GM23338 (cell line): Measurements from ENCODE around the gene NDE1. TPM values are rescaled to one million over a fixed set of nuclear protein-coding genes. Genes with fewer than 3 reads are reported as not detected.

Experiments used
- ATAC-seq: fragments of 200-7000 bp; cut with Tn5 transposase; 3 replicates; pipeline ENCODE4 v1.9.1; 2020
- DNase-seq: peaks from one replicate; pipeline ENCODE4 v3.0.0-alpha.2; 2015; ENCODE audit warnings: low spot score
- H2AFZ ChIP-seq: fragments of 200-600 bp; sonication (generic); 2 replicates; pipeline ENCODE4 v1.8.0; 2016; ENCODE audit warnings: antibody characterized with exemption, mild to moderate bottlenecking, moderate library complexity
- H3F3A ChIP-seq: fragments of 200-600 bp; sonication (generic); replicated peaks from 2 replicates; pipeline ENCODE4 v1.8.0; 2017; ENCODE audit warnings: antibody characterized with exemption, mixed run types, low read depth
- H3K27ac ChIP-seq: fragments of 200-600 bp; sonication (generic); 2 replicates; pipeline ENCODE4 v1.6.1; 2016; ENCODE audit warnings: low read depth
- H3K27me3 ChIP-seq: fragments of 200-600 bp; sonication (generic); 2 replicates; pipeline ENCODE4 v1.8.0; 2016; ENCODE audit warnings: mild to moderate bottlenecking, mixed run types, moderate library complexity; ENCODE audit not compliant: insufficient read depth
- H3K36me3 ChIP-seq: fragments of 200-600 bp; sonication (generic); 2 replicates; pipeline ENCODE4 v1.8.0; 2016; ENCODE audit warnings: mild to moderate bottlenecking; ENCODE audit not compliant: insufficient read depth
- H3K4me1 ChIP-seq: fragments of 200-600 bp; sonication (generic); 2 replicates; pipeline ENCODE4 v1.8.0; 2016; ENCODE audit warnings: mild to moderate bottlenecking, moderate library complexity; ENCODE audit not compliant: insufficient read depth
- H3K4me2 ChIP-seq: fragments of 200-600 bp; sonication (generic); 2 replicates; pipeline ENCODE4 v1.7.1; 2017; ENCODE audit warnings: mixed run types
- H3K4me3 ChIP-seq: fragments of 200-600 bp; sonication (generic); 2 replicates; pipeline ENCODE4 v1.6.1; 2016; ENCODE audit warnings: mixed run types
- H3K79me2 ChIP-seq: fragments of 200-600 bp; sonication (generic); replicated peaks from 2 replicates; pipeline ENCODE4 v1.8.0; 2017; ENCODE audit warnings: mild to moderate bottlenecking; ENCODE audit not compliant: insufficient read depth
- H3K9me2 ChIP-seq: fragments of 200-600 bp; sonication (generic); 2 replicates; pipeline ENCODE4 v1.8.0; 2017; ENCODE audit not compliant: insufficient read depth
- H4K20me1 ChIP-seq: fragments of 200-600 bp; sonication (generic); replicated peaks from 2 replicates; pipeline ENCODE4 v1.8.0; 2017; ENCODE audit warnings: mild to moderate bottlenecking; ENCODE audit not compliant: insufficient read depth
- H3K27ac Mint-ChIP-seq: 2 replicates; pipeline ENCODE4 v1.8.0; 2020; ENCODE audit warnings: inconsistent platforms, mild to moderate bottlenecking, moderate library complexity, mixed read lengths
- H3K27me3 Mint-ChIP-seq: 3 replicates; pipeline ENCODE4 v1.8.0; 2022; ENCODE audit warnings: low read depth, mild to moderate bottlenecking, moderate library complexity, mixed read lengths, inconsistent platforms; ENCODE audit not compliant: insufficient read depth, poor library complexity
- H3K36me3 Mint-ChIP-seq: 3 replicates; pipeline ENCODE4 v1.8.0; 2021; ENCODE audit warnings: low read depth, mild to moderate bottlenecking, inconsistent platforms, moderate library complexity, mixed read lengths
- H3K4me1 Mint-ChIP-seq: 3 replicates; pipeline ENCODE4 v1.8.0; 2020; ENCODE audit warnings: mild to moderate bottlenecking, inconsistent platforms, mixed read lengths
- H3K4me3 Mint-ChIP-seq: 3 replicates; pipeline ENCODE4 v1.8.0; 2021; ENCODE audit warnings: moderate library complexity, mild to moderate bottlenecking, inconsistent platforms, mixed read lengths
- H3K9me3 Mint-ChIP-seq: 3 replicates; pipeline ENCODE4 v1.8.0; 2020; ENCODE audit warnings: moderate library complexity, mild to moderate bottlenecking, inconsistent platforms, mixed read lengths
- CREB1 ChIP-seq: fragments of 250-450 bp; sonication (Bioruptor Pico); IDR thresholded peaks from 2 replicates; pipeline ENCODE4 v1.5.0; 2020; ENCODE audit warnings: low read depth, mild to moderate bottlenecking, moderate library complexity
- EZH2 ChIP-seq: fragments of 200-600 bp; sonication (generic); IDR thresholded peaks from one replicate; pipeline ENCODE4 v1.8.0; 2017; ENCODE audit warnings: antibody characterized with exemption, mild to moderate bottlenecking, low read depth; ENCODE audit not compliant: unreplicated experiment
- EZH2phosphoT487 ChIP-seq: fragments of 200-600 bp; sonication (generic); IDR thresholded peaks from one replicate; pipeline ENCODE4 v1.8.1; 2018; ENCODE audit warnings: antibody characterized with exemption; ENCODE audit not compliant: unreplicated experiment
- JUNB ChIP-seq: IDR thresholded peaks from one replicate; pipeline ENCODE4 v1.6.1; 2016; ENCODE audit warnings: antibody characterized with exemption; ENCODE audit not compliant: unreplicated experiment
- NANOG ChIP-seq: IDR thresholded peaks from 2 replicates; pipeline ENCODE4 v1.6.1; 2016; ENCODE audit warnings: antibody characterized with exemption, borderline replicate concordance
- POLR2AphosphoS5 ChIP-seq: IDR thresholded peaks from 2 replicates; pipeline ENCODE4 v1.6.1; 2016; ENCODE audit warnings: antibody characterized with exemption, low read depth
- STAT1 ChIP-seq: IDR thresholded peaks from one replicate; pipeline ENCODE4 v1.6.1; 2016; ENCODE audit warnings: antibody characterized with exemption; ENCODE audit not compliant: unreplicated experiment
- ZNF114 ChIP-seq: fragments of 250-450 bp; sonication (Bioruptor Pico); IDR thresholded peaks from 2 replicates; pipeline ENCODE4 v1.5.0; 2020; ENCODE audit warnings: mild to moderate bottlenecking, moderate library complexity
- ZNF331 ChIP-seq: fragments of 250-450 bp; sonication (Bioruptor Pico); IDR thresholded peaks from 2 replicates; pipeline ENCODE4 v1.5.0; 2020; ENCODE audit warnings: low read depth, mild to moderate bottlenecking, moderate library complexity
- polyA plus RNA-seq: library from polyadenylated mRNA; unstranded; fragments of >200 nt; fragmentation: Nextera tagmentation; extraction: Ambion mirVana; gene quantifications from 2 replicates; pipeline ENCODE4 v1.2.1, GENCODE V29; 2016
- total RNA-seq: library from RNA; depleted of rRNA; stranded (reverse); fragments of >200 nt; shearing (Covaris generic); gene quantifications from 2 replicates; pipeline ENCODE4 v1.2.3, GENCODE V29; 2014
- TF ChIP-seq, protein P1 (sequence below), 2 experiments: fragments of 200-600 bp in 1 of 2; sonication (generic) in 1 of 2; conservative IDR thresholded peaks; 2 replicates each; pipeline versions ENCODE4 v1.5.1 to v1.6.1; 2016 to 2017; ENCODE audit warnings: antibody characterized with exemption in 2 of 2, low read depth in 2 of 2, mild to moderate bottlenecking in 2 of 2, moderate library complexity in 1 of 2
- TF ChIP-seq, protein P2 (sequence below): fragments of 250-450 bp; sonication (Bioruptor Pico); IDR thresholded peaks from 2 replicates; pipeline ENCODE4 v1.5.0; 2020; ENCODE audit warnings: mild to moderate bottlenecking, moderate library complexity
- TF ChIP-seq, protein P3 (sequence below): IDR thresholded peaks from one replicate; pipeline ENCODE4 v1.6.1; 2018; ENCODE audit warnings: antibody characterized with exemption; ENCODE audit not compliant: unreplicated experiment
- TF ChIP-seq, protein P4 (sequence below): IDR thresholded peaks from 2 replicates; pipeline ENCODE4 v1.6.1; 2016; ENCODE audit warnings: antibody characterized with exemption

NDE1 gene
- total and polyA plus RNA-seq, 2 experiments from 2014 or later, result 13.0 to 22.9 TPM

DNA sequence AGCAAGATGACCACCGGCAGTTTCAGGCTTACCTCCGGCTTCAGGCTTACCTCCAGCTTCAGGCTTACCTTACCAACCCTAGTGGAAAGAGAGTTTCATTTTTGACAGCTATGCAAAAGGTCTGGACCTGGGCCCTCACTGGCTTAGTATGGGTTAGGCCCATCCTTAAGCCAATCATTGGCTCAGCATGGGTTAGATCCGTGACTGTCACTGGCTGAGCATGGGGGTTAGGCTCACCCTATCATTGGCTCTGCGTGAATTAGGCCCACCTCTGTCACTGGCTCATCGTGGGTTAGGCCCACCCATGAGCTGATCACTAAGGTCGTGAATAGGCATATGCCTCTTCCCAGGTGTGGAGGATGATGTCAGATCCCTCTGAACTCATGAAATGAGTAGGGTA is 8.1 kb downstream of the NDE1 start:
- DNase-seq, result peak; percentile 7
- Histone ChIP-seq H3K4me3 (no peak overlapping the region), H3K27ac (no peak overlapping the region), H3K4me2 (no peak overlapping the region), H2AFZ (no peak overlapping the region), H4K20me1 (peaks cover 15% of the 10 kb centered on the region; the same call in 1 of the 2 replicates), H3K4me1 (no peaks in the 10 kb centered on the region), H3K9me2 (no peaks in the 10 kb centered on the region), H3K27me3 (no peaks in the 10 kb centered on the region), H3K36me3 (no peaks in the 10 kb centered on the region), H3K79me2 (peaks cover 41% of the 10 kb centered on the region), H3F3A (no peaks in the 10 kb centered on the region)
- Mint-ChIP-seq H3K27me3 (peaks cover 13% of the 10 kb centered on the region), H3K4me1 (no peaks in the 10 kb centered on the region; the same call in 2 of the 3 replicates), H3K4me3 (no peak overlapping the region), H3K27ac (no peak overlapping the region), H3K9me3 (no peaks in the 10 kb centered on the region), H3K36me3 (0 out of 3 replicates have a peak, but pooled peaks cover 1% of the 10 kb centered on the region)
- TF ChIP-seq POLR2AphosphoS5 (no peak), STAT1 (no peak), NANOG (no peak), CREB1 (no peak), JUNB (no peak), EZH2 (no peak), ZNF331 (CRISPR knock-in tag) (no peak), EZH2phosphoT487 (no peak), ZNF114 (CRISPR knock-in tag) (no peak)
- TF ChIP-seq, protein P1, sequence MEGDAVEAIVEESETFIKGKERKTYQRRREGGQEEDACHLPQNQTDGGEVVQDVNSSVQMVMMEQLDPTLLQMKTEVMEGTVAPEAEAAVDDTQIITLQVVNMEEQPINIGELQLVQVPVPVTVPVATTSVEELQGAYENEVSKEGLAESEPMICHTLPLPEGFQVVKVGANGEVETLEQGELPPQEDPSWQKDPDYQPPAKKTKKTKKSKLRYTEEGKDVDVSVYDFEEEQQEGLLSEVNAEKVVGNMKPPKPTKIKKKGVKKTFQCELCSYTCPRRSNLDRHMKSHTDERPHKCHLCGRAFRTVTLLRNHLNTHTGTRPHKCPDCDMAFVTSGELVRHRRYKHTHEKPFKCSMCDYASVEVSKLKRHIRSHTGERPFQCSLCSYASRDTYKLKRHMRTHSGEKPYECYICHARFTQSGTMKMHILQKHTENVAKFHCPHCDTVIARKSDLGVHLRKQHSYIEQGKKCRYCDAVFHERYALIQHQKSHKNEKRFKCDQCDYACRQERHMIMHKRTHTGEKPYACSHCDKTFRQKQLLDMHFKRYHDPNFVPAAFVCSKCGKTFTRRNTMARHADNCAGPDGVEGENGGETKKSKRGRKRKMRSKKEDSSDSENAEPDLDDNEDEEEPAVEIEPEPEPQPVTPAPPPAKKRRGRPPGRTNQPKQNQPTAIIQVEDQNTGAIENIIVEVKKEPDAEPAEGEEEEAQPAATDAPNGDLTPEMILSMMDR (conservative IDR thresholded peaks at IDR 0.05; ENCODE audit: low read depth in 2 of 2), result no peak
- TF ChIP-seq, protein P2, sequence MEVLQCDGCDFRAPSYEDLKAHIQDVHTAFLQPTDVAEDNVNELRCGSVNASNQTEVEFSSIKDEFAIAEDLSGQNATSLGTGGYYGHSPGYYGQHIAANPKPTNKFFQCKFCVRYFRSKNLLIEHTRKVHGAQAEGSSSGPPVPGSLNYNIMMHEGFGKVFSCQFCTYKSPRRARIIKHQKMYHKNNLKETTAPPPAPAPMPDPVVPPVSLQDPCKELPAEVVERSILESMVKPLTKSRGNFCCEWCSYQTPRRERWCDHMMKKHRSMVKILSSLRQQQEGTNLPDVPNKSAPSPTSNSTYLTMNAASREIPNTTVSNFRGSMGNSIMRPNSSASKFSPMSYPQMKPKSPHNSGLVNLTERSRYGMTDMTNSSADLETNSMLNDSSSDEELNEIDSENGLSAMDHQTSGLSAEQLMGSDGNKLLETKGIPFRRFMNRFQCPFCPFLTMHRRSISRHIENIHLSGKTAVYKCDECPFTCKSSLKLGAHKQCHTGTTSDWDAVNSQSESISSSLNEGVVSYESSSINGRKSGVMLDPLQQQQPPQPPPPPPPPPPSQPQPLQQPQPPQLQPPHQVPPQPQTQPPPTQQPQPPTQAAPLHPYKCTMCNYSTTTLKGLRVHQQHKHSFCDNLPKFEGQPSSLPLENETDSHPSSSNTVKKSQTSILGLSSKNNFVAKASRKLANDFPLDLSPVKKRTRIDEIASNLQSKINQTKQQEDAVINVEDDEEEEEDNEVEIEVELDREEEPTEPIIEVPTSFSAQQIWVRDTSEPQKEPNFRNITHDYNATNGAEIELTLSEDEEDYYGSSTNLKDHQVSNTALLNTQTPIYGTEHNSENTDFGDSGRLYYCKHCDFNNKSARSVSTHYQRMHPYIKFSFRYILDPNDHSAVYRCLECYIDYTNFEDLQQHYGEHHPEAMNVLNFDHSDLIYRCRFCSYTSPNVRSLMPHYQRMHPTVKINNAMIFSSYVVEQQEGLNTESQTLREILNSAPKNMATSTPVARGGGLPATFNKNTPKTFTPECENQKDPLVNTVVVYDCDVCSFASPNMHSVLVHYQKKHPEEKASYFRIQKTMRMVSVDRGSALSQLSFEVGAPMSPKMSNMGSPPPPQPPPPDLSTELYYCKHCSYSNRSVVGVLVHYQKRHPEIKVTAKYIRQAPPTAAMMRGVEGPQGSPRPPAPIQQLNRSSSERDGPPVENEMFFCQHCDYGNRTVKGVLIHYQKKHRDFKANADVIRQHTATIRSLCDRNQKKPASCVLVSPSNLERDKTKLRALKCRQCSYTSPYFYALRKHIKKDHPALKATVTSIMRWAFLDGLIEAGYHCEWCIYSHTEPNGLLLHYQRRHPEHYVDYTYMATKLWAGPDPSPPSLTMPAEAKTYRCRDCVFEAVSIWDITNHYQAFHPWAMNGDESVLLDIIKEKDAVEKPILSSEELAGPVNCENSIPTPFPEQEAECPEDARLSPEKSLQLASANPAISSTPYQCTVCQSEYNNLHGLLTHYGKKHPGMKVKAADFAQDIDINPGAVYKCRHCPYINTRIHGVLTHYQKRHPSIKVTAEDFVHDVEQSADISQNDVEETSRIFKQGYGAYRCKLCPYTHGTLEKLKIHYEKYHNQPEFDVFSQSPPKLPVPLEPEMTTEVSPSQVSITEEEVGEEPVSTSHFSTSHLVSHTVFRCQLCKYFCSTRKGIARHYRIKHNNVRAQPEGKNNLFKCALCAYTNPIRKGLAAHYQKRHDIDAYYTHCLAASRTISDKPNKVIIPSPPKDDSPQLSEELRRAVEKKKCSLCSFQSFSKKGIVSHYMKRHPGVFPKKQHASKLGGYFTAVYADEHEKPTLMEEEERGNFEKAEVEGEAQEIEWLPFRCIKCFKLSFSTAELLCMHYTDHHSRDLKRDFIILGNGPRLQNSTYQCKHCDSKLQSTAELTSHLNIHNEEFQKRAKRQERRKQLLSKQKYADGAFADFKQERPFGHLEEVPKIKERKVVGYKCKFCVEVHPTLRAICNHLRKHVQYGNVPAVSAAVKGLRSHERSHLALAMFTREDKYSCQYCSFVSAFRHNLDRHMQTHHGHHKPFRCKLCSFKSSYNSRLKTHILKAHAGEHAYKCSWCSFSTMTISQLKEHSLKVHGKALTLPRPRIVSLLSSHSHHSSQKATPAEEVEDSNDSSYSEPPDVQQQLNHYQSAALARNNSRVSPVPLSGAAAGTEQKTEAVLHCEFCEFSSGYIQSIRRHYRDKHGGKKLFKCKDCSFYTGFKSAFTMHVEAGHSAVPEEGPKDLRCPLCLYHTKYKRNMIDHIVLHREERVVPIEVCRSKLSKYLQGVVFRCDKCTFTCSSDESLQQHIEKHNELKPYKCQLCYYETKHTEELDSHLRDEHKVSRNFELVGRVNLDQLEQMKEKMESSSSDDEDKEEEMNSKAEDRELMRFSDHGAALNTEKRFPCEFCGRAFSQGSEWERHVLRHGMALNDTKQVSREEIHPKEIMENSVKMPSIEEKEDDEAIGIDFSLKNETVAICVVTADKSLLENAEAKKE, result no peak
- TF ChIP-seq, protein P3, sequence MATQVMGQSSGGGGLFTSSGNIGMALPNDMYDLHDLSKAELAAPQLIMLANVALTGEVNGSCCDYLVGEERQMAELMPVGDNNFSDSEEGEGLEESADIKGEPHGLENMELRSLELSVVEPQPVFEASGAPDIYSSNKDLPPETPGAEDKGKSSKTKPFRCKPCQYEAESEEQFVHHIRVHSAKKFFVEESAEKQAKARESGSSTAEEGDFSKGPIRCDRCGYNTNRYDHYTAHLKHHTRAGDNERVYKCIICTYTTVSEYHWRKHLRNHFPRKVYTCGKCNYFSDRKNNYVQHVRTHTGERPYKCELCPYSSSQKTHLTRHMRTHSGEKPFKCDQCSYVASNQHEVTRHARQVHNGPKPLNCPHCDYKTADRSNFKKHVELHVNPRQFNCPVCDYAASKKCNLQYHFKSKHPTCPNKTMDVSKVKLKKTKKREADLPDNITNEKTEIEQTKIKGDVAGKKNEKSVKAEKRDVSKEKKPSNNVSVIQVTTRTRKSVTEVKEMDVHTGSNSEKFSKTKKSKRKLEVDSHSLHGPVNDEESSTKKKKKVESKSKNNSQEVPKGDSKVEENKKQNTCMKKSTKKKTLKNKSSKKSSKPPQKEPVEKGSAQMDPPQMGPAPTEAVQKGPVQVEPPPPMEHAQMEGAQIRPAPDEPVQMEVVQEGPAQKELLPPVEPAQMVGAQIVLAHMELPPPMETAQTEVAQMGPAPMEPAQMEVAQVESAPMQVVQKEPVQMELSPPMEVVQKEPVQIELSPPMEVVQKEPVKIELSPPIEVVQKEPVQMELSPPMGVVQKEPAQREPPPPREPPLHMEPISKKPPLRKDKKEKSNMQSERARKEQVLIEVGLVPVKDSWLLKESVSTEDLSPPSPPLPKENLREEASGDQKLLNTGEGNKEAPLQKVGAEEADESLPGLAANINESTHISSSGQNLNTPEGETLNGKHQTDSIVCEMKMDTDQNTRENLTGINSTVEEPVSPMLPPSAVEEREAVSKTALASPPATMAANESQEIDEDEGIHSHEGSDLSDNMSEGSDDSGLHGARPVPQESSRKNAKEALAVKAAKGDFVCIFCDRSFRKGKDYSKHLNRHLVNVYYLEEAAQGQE, result no peak
- TF ChIP-seq, protein P4, sequence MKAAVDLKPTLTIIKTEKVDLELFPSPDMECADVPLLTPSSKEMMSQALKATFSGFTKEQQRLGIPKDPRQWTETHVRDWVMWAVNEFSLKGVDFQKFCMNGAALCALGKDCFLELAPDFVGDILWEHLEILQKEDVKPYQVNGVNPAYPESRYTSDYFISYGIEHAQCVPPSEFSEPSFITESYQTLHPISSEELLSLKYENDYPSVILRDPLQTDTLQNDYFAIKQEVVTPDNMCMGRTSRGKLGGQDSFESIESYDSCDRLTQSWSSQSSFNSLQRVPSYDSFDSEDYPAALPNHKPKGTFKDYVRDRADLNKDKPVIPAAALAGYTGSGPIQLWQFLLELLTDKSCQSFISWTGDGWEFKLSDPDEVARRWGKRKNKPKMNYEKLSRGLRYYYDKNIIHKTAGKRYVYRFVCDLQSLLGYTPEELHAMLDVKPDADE, result no peak
- peak; percentile 64 for ATAC-seq
